Osteocyte (in vitro differentiated cells): ENCODE results near the gene HOXC12. TPM values are rescaled to one million over a fixed set of nuclear protein-coding genes. Genes with fewer than 3 reads are reported as not detected.

Experiments
- DNase-seq: peaks from one replicate; pipeline ENCODE4 v3.0.0; 2021; ENCODE audit warnings: mixed read lengths; ENCODE audit not compliant: unreplicated experiment; ENCODE audit errors: extremely low spot score
- H3K27ac Mint-ChIP-seq: one replicate; pipeline ENCODE4 v1.8.0; 2021; ENCODE audit warnings: mild to moderate bottlenecking, mixed read lengths; ENCODE audit not compliant: unreplicated experiment
- H3K27me3 Mint-ChIP-seq: one replicate; pipeline ENCODE4 v1.8.0; 2021; ENCODE audit warnings: mixed read lengths; ENCODE audit not compliant: unreplicated experiment
- H3K36me3 Mint-ChIP-seq: one replicate; pipeline ENCODE4 v1.8.0; 2021; ENCODE audit warnings: mixed read lengths; ENCODE audit not compliant: unreplicated experiment
- H3K4me1 Mint-ChIP-seq: one replicate; pipeline ENCODE4 v1.8.0; 2021; ENCODE audit warnings: mixed read lengths; ENCODE audit not compliant: unreplicated experiment
- H3K4me3 Mint-ChIP-seq: one replicate; pipeline ENCODE4 v1.8.0; 2021; ENCODE audit warnings: mild to moderate bottlenecking, moderate library complexity, mixed read lengths; ENCODE audit not compliant: unreplicated experiment
- H3K9me3 Mint-ChIP-seq: one replicate; pipeline ENCODE4 v1.8.0; 2021; ENCODE audit warnings: mixed read lengths; ENCODE audit not compliant: unreplicated experiment
- CTCF ChIP-seq: fragments of 200-600 bp; sonication (generic); IDR thresholded peaks from 2 replicates; pipeline ENCODE4 v1.5.0; 2021; ENCODE audit warnings: antibody characterized with exemption, mild to moderate bottlenecking, moderate library complexity
- total RNA-seq: library from RNA; stranded (reverse); gene quantifications from 2 replicates; pipeline ENCODE4 v1.2.1, GENCODE V29; 2021

HOXC12 gene
- total RNA-seq, 1 donor from 2014 or later, result not detected

- TF ChIP-seq CTCF, result no peak
- no peak for DNase-seq
- Mint-ChIP-seq H3K4me1 (peaks cover 20% of the 10 kb centered on the region), H3K27ac (no peak overlapping the region), H3K9me3 (no peaks in the 10 kb centered on the region), H3K27me3 (peaks cover 93% of the 10 kb centered on the region), H3K4me3 (no peak overlapping the region), H3K36me3 (no peaks in the 10 kb centered on the region)
These were observed 15.0 kb downstream of the HOXC12 start for GRCh38 chr12:53969588-53970259.

GRCh38 chr12:53970451-53970850 is 15.7 kb downstream of the HOXC12 start:
- H3K36me3 Mint-ChIP-seq, result no peaks in the 10 kb centered on the region
- TF ChIP-seq CTCF, result no peak
- peaks cover 91% of the 10 kb centered on the region for H3K27me3 Mint-ChIP-seq
- H3K27ac Mint-ChIP-seq, result no peak overlapping the region
- no peak for DNase-seq
- H3K4me3 Mint-ChIP-seq, result no peak overlapping the region
- H3K4me1 Mint-ChIP-seq, result peaks cover 22% of the 10 kb centered on the region
- no peaks in the 10 kb centered on the region for H3K9me3 Mint-ChIP-seq

GRCh38 chr12:53971129-53971528 is 16.4 kb downstream of the HOXC12 start:
- H3K9me3 Mint-ChIP-seq, result no peaks in the 10 kb centered on the region
- TF ChIP-seq CTCF, result no peak
- H3K4me1 Mint-ChIP-seq, result peaks cover 22% of the 10 kb centered on the region
- DNase-seq, result no peak
- peaks cover 91% of the 10 kb centered on the region for H3K27me3 Mint-ChIP-seq
- H3K36me3 Mint-ChIP-seq, result no peaks in the 10 kb centered on the region
- H3K27ac Mint-ChIP-seq, result no peak overlapping the region
- no peak overlapping the region for H3K4me3 Mint-ChIP-seq

- DNase-seq, result no peak
- Mint-ChIP-seq H3K4me1 (peaks cover 16% of the 10 kb centered on the region), H3K36me3 (no peaks in the 10 kb centered on the region), H3K27me3 (peaks cover 91% of the 10 kb centered on the region), H3K4me3 (no peak overlapping the region), H3K9me3 (no peaks in the 10 kb centered on the region), H3K27ac (no peak overlapping the region)
- no peak for TF ChIP-seq CTCF
These were observed 17.0 kb downstream of the HOXC12 start for GRCh38 chr12:53971686-53972085.

- DNase-seq, result no peak
- no peaks in the 10 kb centered on the region for H3K36me3 Mint-ChIP-seq
- no peaks in the 10 kb centered on the region for H3K9me3 Mint-ChIP-seq
- peaks cover 91% of the 10 kb centered on the region for H3K27me3 Mint-ChIP-seq
- no peak overlapping the region for H3K27ac Mint-ChIP-seq
- no peak overlapping the region for H3K4me3 Mint-ChIP-seq
- no peak for TF ChIP-seq CTCF
- peaks cover 15% of the 10 kb centered on the region for H3K4me1 Mint-ChIP-seq
These were observed 17.5 kb downstream of the HOXC12 start for GRCh38 chr12:53972152-53972702.
